ENCODE data around the gene PCDHGA10.
"Not testable (repeated sequence)": the region's sequence is repeated elsewhere in the genome, so short reads cannot be mapped to it uniquely, and the experiment has no call there.

PCDHGA10 gene

GRCh38 chr5:141383345-141383744 is 29.4 kb upstream of the PCDHGA10 start:
- no peaks in the 10 kb centered on the region for H3K9me2 ChIP-seq (replicated peaks; ENCODE audit: low read depth, low read length)
- H3F3A ChIP-seq (ENCODE audit: low read depth) = no peaks in the 10 kb centered on the region
- H3K27me3 ChIP-seq (ENCODE audit: insufficient read depth, low read length, poor library complexity, severe bottlenecking) = no peaks in the 10 kb centered on the region
- no peak overlapping the region for H3K4me3 ChIP-seq (ENCODE audit: low read length, poor library complexity, severe bottlenecking)
- no peaks in the 10 kb centered on the region for H3K36me3 ChIP-seq (ENCODE audit: insufficient read depth, low read length)
- H3K9ac ChIP-seq (ENCODE audit: low read depth, low read length, poor library complexity, severe bottlenecking) = no peak overlapping the region
- TF ChIP-seq EZH2phosphoT487 (IDR thresholded peaks at IDR 0.05; ENCODE audit: borderline replicate concordance) (no peak), CTCF (conservative IDR thresholded peaks at IDR 0.05; ENCODE audit: low read length) (no peak)
- H2AFZ ChIP-seq (ENCODE audit: low read length) = no peak overlapping the region
- H4K20me1 ChIP-seq (ENCODE audit: insufficient read depth, low read length, poor library complexity, severe bottlenecking) = no peaks in the 10 kb centered on the region
- no peaks in the 10 kb centered on the region for H3K9me3 ChIP-seq (ENCODE audit: insufficient read depth, low read depth, low read length)
- H3K79me2 ChIP-seq (ENCODE audit: insufficient read depth, low read length) = no peaks in the 10 kb centered on the region
- no peak overlapping the region for H3K4me2 ChIP-seq (ENCODE audit: low read depth, low read length, poor library complexity, severe bottlenecking)
- no peaks in the 10 kb centered on the region for H3K4me1 ChIP-seq (ENCODE audit: insufficient read depth, low read length, poor library complexity, severe bottlenecking)

GRCh38 chr5:141384471-141385267 is 28.1 kb upstream of the PCDHGA10 start:
- no peaks in the 10 kb centered on the region for H3K9me2 ChIP-seq (replicated peaks; ENCODE audit: low read depth, low read length)
- H3K36me3 ChIP-seq (ENCODE audit: insufficient read depth, low read length) = no peaks in the 10 kb centered on the region
- H3K9me3 ChIP-seq (ENCODE audit: insufficient read depth, low read depth, low read length) = no peaks in the 10 kb centered on the region
- H3K27me3 ChIP-seq (ENCODE audit: insufficient read depth, low read length, poor library complexity, severe bottlenecking) = no peaks in the 10 kb centered on the region
- H3F3A ChIP-seq (ENCODE audit: low read depth) = no peaks in the 10 kb centered on the region
- no peak overlapping the region for H3K4me3 ChIP-seq (ENCODE audit: low read length, poor library complexity, severe bottlenecking)
- no peaks in the 10 kb centered on the region for H3K79me2 ChIP-seq (ENCODE audit: insufficient read depth, low read length)
- no peak overlapping the region for H2AFZ ChIP-seq (ENCODE audit: low read length)
- no peaks in the 10 kb centered on the region for H3K4me1 ChIP-seq (ENCODE audit: insufficient read depth, low read length, poor library complexity, severe bottlenecking)
- H4K20me1 ChIP-seq (ENCODE audit: insufficient read depth, low read length, poor library complexity, severe bottlenecking) = no peaks in the 10 kb centered on the region
- no peak overlapping the region for H3K9ac ChIP-seq (ENCODE audit: low read depth, low read length, poor library complexity, severe bottlenecking)
- no peak for TF ChIP-seq EZH2phosphoT487 (IDR thresholded peaks at IDR 0.05; ENCODE audit: borderline replicate concordance)
- no peak for TF ChIP-seq CTCF (conservative IDR thresholded peaks at IDR 0.05; ENCODE audit: low read length)
- no peak overlapping the region for H3K4me2 ChIP-seq (ENCODE audit: low read depth, low read length, poor library complexity, severe bottlenecking)

- not testable (repeated sequence) for H3K9me3 ChIP-seq (ENCODE audit: insufficient read depth, low read depth, low read length); H2AFZ ChIP-seq (ENCODE audit: low read length)
Measured at GRCh38 chr5:141387557-141388311, 25.1 kb upstream of the PCDHGA10 start, which contains the start of gene PCDHGB4. Gene PCDHGB4, plus strand, starts transcription at chr5:141387698. Its CDS starts 187 bp downstream, at chr5:141387885.

More at GRCh38 chr5:141387557-141388311, 25.1 kb upstream of the PCDHGA10 start, which contains the start of gene PCDHGB4:
- not testable (repeated sequence) for H3K27me3 ChIP-seq (ENCODE audit: insufficient read depth, low read length, poor library complexity, severe bottlenecking); H3K79me2 ChIP-seq (ENCODE audit: insufficient read depth, low read length); H3F3A ChIP-seq (ENCODE audit: low read depth); H3K36me3 ChIP-seq (ENCODE audit: insufficient read depth, low read length); H3K4me3 ChIP-seq (ENCODE audit: low read length, poor library complexity, severe bottlenecking); H3K9ac ChIP-seq (ENCODE audit: low read depth, low read length, poor library complexity, severe bottlenecking); H4K20me1 ChIP-seq (ENCODE audit: insufficient read depth, low read length, poor library complexity, severe bottlenecking); H3K9me2 ChIP-seq (replicated peaks; ENCODE audit: low read depth, low read length); H3K4me2 ChIP-seq (ENCODE audit: low read depth, low read length, poor library complexity, severe bottlenecking); H3K4me1 ChIP-seq (ENCODE audit: insufficient read depth, low read length, poor library complexity, severe bottlenecking)
